ENCODE results near the gene SLC18B1.

The SLC18B1 gene

DNA sequence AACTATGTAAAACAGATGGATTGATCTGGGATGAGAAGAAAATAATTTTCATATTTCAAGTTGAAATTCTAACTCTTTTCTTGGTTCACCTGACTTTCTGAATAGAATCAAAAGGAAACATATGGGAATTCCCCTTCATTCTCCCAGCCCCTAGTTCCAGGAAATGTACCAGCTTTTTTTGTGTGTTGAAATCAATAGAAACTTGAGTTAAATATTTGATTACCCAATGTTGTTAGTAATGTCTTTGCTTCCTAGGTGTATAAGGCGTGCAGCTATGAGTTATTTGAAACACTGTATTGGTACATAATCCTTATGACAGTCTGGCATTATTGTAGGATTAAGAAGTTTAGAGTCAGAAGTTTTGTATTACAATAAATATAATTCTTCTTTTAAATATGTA lies 62.2 kb downstream of the SLC18B1 start:
- DNase-seq = no peak

DNA sequence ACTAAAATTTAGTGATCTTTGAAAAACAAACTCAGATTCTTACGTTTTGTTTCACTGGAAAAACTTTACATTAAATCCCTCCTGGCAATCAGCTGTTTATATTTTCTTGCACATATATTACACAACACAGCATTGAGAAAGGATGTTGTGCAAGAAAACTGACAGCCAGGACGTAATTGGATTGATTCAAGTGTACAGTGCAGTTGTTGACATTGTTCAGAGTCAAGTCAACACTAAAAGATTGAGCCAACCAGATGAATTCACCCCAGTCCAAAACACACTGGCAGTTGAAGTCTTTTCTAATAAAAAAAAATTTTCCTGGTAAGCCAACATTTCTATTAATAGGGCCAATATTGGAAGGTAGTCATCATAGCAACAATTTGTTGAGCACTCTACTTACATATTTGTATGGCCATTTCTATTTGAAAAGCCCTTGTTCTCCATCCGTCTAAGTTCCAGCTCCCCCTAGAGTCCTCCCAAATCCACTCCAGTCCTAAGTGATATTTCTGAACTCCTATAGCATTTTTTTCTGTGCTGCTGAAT lies 63.7 kb downstream of the SLC18B1 start:
- DNase-seq = peak; percentile 52 to 71

DNA sequence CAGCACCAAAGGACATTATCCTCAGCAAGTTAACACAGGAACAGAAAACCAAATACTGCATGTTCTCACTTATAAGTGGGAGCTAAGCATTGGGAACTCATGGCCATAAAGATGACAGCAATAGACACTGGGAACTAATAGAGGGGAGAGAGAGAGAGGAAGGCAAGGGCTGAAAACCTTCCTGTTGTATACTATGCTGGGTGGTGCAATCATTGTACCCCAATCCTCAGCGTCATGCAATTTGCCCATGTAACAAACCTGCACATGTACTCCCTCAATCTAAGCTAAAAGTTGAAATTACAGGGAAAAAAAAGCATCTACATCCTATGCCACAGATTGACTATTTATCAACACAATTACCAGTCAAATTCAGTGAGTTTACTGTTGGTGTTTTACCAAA lies 64.6 kb downstream of the SLC18B1 start:
- no peak for DNase-seq

DNA sequence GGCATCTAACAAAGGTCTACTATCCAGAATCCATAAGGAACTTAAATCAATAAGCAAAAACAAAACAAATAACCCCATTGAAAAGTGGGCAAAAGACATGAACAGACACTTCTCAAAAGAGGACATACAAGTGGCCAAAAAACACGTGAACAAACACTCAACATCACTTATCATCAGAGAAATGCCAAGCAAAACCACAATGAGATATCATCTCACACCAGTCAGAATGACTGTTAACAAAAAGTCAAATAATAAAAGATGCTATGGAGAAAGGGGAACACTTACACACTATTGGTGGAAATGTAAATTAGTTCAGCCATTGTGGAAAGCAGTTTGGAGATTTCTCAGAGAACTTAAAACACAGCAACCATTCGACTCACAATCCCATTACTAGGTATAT lies 65.2 kb downstream of the SLC18B1 start:
- no peak for DNase-seq

DNA sequence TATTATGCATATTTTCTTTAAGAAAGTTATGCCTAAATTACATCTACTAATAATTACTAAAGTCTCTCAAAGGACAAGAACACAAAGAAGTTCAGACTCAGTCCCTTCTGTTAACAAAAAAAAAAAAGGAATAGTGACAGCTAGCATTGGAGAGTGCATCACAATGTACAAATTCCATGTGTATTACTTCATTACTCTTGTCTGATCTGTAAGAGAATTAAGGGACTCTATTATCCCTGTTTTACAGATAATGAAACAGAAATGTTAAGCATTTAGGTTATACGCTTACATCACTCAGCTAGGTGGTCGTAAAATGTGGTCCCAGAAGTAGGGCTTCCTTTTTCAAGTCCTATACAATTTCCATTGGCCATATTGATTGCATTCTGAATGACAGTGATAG lies 67.4 kb downstream of the SLC18B1 start:
- no peak for DNase-seq

DNA sequence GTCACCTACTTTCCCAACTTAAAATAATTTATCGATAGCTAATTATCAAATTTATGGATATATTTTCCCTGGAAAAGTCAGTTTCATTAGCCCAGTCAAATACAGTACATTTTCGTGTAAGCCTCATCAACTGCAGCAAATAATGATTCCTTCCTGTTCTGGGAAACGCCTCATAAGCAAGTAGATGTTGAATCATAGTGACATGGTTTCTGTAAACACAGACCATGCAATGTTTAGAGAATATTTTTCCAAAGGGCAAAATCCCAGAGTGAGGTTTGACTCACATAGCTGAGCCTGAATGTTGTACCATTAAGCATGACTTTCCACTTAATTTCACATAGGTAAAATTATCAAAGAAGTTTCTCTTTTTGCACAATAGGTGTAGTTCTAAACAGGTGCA lies 67.9 kb downstream of the SLC18B1 start:
- no peak for DNase-seq

DNA sequence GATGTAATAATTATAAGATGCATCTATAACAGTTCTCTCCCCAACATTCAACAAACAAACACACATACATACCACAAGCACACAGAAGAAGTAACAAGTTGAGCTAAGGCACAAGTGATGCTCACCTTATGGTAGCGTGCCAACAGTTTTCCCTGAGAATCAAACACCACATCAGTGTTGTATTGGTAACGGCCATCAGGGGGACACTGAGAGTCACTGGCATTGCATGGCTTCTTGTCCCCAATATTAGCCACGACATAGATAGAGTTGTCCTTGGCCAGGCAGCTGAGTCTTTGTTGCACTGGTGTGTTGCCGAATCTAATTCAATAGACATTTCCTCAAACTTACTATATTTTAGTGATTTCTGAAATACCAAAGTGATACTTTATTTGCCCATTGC lies 69.8 kb downstream of the SLC18B1 start:
- DNase-seq = no peak

DNA sequence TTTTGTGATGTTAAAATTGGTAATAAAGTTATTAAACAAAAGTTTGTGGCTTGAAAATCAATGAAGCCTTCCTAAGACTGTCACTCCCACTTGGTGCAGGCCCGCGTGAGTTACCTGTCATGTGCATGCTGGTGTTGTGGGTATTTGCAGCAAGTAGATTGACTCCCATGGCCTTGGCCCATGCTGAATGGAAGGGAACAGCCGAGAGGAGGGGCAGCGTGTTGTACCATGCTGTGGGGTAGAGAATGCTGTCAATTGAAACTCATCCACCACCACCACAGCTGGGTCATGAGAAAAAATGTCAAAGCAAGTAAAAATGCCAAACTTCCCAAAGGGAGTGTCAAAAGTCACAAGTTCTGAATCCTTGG lies 71.8 kb downstream of the SLC18B1 start:
- no peak for DNase-seq

DNA sequence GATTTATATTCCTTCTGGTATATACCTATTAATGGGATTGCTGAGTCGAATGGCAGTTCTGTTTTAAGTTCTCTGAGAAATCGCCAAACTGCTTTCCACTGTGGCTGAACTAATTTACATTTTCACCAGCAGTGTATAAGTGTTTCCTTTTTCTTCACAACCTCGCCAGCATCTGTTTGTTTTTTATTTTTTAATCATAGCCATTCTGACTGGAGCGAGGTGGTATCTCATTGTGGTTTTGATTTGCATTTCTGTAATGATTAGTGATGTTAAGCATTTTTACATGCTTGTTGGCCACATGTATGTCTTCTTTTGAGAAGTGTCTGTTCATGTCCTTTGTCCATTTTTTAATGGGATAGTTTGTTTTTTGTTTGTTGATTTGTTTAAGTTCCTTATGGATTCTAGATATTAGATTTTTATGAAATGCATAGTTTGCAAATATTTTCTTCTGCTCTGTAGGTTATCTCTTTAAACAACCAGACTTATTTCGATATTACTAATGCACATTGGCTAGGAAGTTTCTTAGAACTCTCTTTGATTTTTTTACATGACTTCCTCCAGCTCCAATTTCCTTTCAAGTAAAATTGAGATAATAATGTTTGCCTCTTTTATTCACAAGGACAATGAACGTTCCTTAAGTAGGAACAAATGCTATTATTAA lies 72.4 kb downstream of the SLC18B1 start:
- DNase-seq = no peak

DNA sequence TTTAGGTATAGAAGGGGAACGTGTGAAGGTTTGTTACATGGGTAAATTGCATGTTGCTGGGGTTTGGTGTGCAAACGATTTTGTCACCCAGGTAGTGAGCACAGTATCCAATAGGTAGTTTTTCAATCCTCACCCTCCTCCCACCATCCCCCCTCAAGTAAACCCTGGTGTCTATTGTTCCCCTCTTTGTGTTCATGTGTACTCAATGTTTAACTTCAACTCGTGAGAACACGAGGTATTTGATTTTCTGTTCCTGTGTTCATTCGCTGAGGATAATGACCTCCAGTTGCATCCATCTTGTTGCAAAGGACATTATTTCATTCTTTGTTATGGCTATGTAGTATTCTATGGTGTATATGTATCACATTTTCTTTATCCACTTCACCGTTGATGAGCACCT lies 73.0 kb downstream of the SLC18B1 start:
- DNase-seq = no peak

DNA sequence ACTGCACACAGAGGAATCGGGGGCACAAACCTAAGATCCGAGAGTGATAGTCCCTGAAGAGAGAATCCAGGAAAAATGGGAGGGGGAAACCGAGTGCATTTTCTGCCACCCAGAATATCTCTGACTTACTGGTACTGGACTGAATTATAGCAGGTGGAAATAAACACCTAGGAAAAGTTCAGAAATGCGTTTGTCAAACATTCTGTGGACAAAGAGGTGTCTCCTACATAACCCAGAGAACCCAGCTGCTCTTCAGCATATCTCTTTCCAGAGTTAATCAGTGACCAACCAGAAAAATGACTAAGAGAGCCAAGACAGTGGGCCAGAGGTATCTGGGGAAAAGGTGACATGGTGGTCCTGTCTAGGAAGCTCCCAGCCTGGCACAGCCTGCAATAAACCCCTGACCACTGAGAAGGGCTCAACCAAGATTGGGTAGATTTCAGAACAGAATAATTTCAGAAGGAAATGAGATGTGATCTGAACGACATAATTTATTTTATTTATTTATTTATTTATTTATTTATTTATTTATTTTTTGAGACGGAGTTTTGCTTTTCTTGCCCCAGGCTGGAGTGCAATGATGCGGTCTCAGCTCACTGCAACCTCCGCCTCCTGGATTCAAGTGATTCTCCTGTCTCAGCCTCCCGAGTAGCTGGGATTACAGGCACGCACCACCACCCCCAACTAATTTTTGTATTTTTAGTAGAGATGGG lies 78.5 kb downstream of the SLC18B1 start:
- DNase-seq = no peak
